ENCODE data around the gene EGLN1.

Gene EGLN1

DNA sequence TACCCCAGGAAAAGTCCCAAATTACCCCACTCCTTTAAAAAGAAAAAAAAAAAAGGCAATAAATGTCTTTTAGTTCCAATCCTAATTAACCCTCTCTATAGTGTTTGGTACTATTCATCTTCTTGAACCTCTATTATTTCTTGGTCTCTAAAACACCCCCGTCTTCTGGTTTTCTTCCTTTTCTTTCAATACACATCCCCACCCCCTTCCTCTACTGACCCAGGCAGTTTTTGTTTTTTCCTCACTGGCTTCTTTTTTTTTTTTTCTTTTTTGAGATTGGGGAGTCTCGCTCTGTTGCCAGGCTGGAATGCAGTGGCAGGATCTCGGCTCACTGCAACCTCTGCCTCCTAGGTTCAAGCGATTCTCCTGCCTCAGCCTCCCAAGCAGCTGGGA lies 26.1 kb downstream of the EGLN1 start:
- DNase-seq: no peak

GRCh38 chr1:231395076-231395997 lies 26.8 kb downstream of the EGLN1 start:
- DNase-seq: no peak

DNA sequence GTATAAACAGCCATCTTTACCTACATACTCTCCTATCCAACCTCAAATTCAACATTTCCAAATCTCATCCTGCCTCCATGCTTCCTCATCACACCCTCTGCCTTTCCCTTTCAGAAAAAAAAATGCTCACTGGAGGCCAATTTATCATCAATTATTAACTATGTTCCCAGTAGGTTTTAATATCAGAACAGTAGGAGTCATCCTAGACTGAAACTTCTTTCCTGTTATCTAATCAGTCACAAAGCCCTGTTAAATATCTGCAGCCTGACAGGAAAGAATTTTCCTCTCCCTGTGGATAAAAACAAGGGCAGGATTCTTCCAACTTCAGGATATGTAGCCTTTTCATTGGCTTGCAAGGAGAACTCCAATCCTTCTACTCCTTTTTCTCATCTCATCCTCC lies 28.4 kb downstream of the EGLN1 start:
- DNase-seq: no peak

DNA sequence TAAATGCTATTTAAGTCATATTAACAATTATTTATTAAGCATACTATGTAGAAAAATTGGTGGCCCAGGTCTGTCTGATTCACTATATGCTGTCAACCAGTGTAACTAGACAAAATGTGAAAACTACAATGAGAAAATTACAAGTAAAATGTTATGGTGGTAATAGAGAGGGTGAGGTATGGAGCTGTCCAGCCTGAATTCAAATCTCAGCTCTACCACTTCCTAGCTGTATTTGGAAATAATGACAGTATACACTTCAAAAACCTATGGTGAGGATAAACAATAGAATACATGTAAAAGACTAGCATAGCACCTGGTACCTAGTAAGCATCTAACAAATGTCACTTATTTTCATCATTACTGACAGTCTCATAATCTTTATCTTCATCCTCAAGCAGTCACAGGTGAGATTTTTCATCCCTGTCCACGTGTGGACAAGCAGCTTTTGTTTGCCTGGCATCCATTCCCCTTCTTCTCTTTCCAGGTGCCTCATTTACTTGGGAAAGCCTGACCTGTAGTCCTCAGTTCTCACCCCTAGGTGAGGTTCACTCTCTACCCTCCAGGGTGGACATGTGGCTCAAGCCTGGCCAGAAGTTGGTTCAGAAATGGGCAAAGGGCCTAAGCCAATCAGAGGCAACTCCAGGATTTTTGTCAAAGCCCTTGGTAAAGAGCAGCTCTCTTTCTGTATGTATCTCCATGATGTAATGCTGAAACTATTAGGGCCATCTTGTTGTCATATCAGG lies 29.5 kb downstream of the EGLN1 start:
- no peak for DNase-seq

GRCh38 chr1:231390071-231390470 lies 32.0 kb downstream of the EGLN1 start:
- no peak for DNase-seq

- DNase-seq: no peak
Observed at GRCh38 chr1:231387770-231388669, 34.1 kb downstream of the EGLN1 start.

- no peak for DNase-seq
Observed at GRCh38 chr1:231386466-231386865, 35.6 kb downstream of the EGLN1 start.

DNA sequence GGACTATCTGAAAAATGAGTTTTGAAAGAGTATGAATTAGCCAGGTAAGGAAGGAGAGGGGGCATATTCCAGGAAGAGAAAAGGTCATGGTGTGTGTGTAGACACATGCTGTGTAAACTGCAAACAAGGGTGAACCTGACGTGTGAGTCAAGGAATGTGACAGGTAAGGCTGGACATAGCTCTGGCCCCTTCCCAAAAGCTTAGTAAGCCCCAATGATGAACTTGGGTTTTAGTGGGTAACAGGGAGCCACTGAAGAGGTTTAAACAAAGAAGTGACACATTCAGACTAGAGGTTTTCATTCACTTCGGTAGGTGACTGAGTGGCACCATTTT lies 36.7 kb downstream of the EGLN1 start:
- DNase-seq: no peak

GRCh38 chr1:231384696-231385415 lies 37.2 kb downstream of the EGLN1 start:
- DNase-seq: no peak

GRCh38 chr1:231383159-231383860 lies 38.8 kb downstream of the EGLN1 start:
- no peak for DNase-seq

DNA sequence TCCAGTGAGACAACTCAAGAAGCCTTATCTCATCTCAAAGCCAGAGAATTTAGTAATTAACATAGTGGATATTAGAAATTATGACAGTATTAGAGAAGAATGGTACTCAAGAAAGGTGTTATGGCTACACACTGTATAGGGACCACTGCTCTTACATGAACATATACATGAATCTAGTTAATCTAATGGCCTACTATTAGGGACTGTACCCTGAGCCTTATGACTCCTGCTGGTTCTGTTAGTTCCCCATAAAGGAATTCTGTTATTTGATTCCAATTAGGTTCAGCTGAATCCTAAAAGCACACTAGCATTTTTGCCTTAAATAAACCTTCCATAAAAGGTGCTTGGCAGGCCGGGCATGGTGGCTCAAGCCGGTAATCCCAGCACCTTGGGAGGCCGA lies 39.7 kb downstream of the EGLN1 start:
- DNase-seq: no peak

- DNase-seq: no peak
Observed at GRCh38 chr1:231381729-231382128, 40.4 kb downstream of the EGLN1 start.

GRCh38 chr1:231376875-231377549 lies 45.1 kb downstream of the EGLN1 start:
- no peak for DNase-seq

- DNase-seq: no peak
Observed at GRCh38 chr1:231376101-231376500, 46.0 kb downstream of the EGLN1 start.

- no peak for DNase-seq
Observed at GRCh38 chr1:231374394-231374793, 47.7 kb downstream of the EGLN1 start.

- DNase-seq: no peak
Observed at GRCh38 chr1:231372501-231372900, 49.6 kb downstream of the EGLN1 start.

- no peak for DNase-seq
Observed at GRCh38 chr1:231369282-231369681, 52.8 kb downstream of the EGLN1 start.

GRCh38 chr1:231364192-231364591 lies 57.9 kb downstream of the EGLN1 start:
- no peak for DNase-seq

GRCh38 chr1:231363624-231364023 lies 58.5 kb downstream of the EGLN1 start:
- no peak for DNase-seq

- DNase-seq: no peak
Observed at GRCh38 chr1:231362325-231362724, 59.8 kb downstream of the EGLN1 start.

DNA sequence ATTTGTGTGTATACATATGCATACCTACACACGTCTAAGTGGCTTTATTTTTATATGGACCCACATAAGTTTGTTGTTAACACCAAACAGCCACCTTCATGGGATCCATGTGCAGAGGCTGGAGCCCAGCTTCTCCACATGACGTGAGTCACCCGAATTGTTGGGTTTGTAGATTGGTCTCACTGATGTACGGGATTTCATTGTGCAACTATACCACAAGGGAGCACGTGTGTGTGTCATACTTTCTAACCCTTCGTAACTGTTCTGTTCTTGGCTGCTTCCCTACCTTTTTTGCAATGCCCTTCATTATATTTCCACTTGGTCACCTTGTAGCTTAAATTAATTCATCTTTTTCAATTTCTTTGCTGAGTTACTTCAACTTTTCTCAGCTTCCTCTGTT lies 63.0 kb downstream of the EGLN1 start:
- no peak for DNase-seq

All from activated naive CD4-positive, alpha-beta T cell (primary cell).